Panc1 (cell line): Measurements from ENCODE around the gene VSIG1. TPM values are rescaled to one million over a fixed set of nuclear protein-coding genes. Genes with fewer than 3 reads are reported as not detected.

Source experiments
- ATAC-seq: fragments of 200-7000 bp; cut with Tn5 transposase; 2 replicates; pipeline ENCODE4 v1.9.1; 2020; ENCODE audit warnings: mild to moderate bottlenecking, moderate library complexity
- BruUV-seq: library from RNA; stranded (reverse); fragments of 400-500 nt; replicated peaks from 2 replicates; lab custom pipeline; 2021; lab: Mats Ljungman, UMichigan
- CTCF ChIA-PET: fragments of 300-600 bp; sonication (Branson Sonifier 250); formaldehyde crosslinking; loops from one replicate; lab custom pipeline; 2022; ENCODE audit warnings: antibody characterized with exemption; lab: Charles Lee
- POLR2A ChIA-PET: fragments of 300-600 bp; sonication (Branson Sonifier 250); formaldehyde crosslinking; loops from one replicate; lab custom pipeline; 2022; ENCODE audit warnings: antibody characterized with exemption; lab: Charles Lee
- DNase-seq: peaks from one replicate; pipeline ENCODE4 v3.0.0-alpha.2; 2010; ENCODE audit warnings: low read depth, low spot score
- H3K27ac ChIP-seq: 2 replicates; pipeline ENCODE4 v1.5.1; 2011; ENCODE audit warnings: mild to moderate bottlenecking, low read length, inconsistent platforms
- H3K27me3 ChIP-seq: fragments of 200-500 bp; sonication (Bioruptor generic); 2 replicates; pipeline ENCODE4 v1.6.0; 2014; ENCODE audit warnings: low read length, inconsistent platforms; ENCODE audit not compliant: control insufficient read depth, insufficient read depth
- H3K36me3 ChIP-seq: fragments of 200-500 bp; sonication (Bioruptor generic); 2 replicates; pipeline ENCODE4 v1.5.1; 2014; ENCODE audit warnings: inconsistent platforms, mild to moderate bottlenecking, low read length, moderate library complexity; ENCODE audit not compliant: control insufficient read depth, insufficient read depth
- H3K4me1 ChIP-seq: 2 replicates; pipeline ENCODE4 v1.5.1; 2011; ENCODE audit warnings: inconsistent platforms, mild to moderate bottlenecking, low read length, moderate library complexity; ENCODE audit not compliant: control insufficient read depth, insufficient read depth
- H3K4me3 ChIP-seq, 2 experiments: 2 replicates each; pipeline ENCODE4 v1.5.1; 2011 to 2012; ENCODE audit warnings: low read depth in 2 of 2, low read length in 2 of 2, mild to moderate bottlenecking in 2 of 2, inconsistent platforms in 1 of 2, moderate library complexity in 1 of 2
- H3K9me3 ChIP-seq: fragments of 200-500 bp; sonication (Bioruptor generic); 2 replicates; pipeline ENCODE4 v1.5.1; 2014; ENCODE audit warnings: low read depth, mild to moderate bottlenecking, inconsistent platforms, low read length, moderate library complexity; ENCODE audit not compliant: control insufficient read depth, insufficient read depth
- POLR2AphosphoS5 ChIP-seq: IDR thresholded peaks from 2 replicates; pipeline ENCODE4 v1.6.1; 2012; ENCODE audit warnings: mild to moderate bottlenecking, low read depth, low read length, moderate library complexity
- SIN3A ChIP-seq: IDR thresholded peaks from 2 replicates; pipeline ENCODE4 v1.6.1; 2012; ENCODE audit warnings: low read depth, mild to moderate bottlenecking, low read length, moderate library complexity, borderline replicate concordance; ENCODE audit not compliant: insufficient read depth
- TCF7L2 ChIP-seq: IDR thresholded peaks from 2 replicates; pipeline ENCODE4 v1.6.1; 2011; ENCODE audit warnings: mild to moderate bottlenecking, low read depth, low read length, inconsistent platforms
- in situ Hi-C: cut with HindIII; loops from 2 replicates; pipeline ENCODE4 v1.10.0; 2016; ENCODE audit warnings: low sequenced_read_pairs, low pct_unique_long_range_greater_than_20kb
- intact Hi-C: fragments of 100-400 bp; cut with micrococcal nuclease; formaldehyde crosslinking; loops from one replicate; pipeline ENCODE4 v1.10.0; 2022; ENCODE audit not compliant: unreplicated experiment
- total RNA-seq: library from RNA; stranded (reverse); gene quantifications from one replicate; pipeline ENCODE4 v1.2.1, GENCODE V29; 2021; ENCODE audit not compliant: unreplicated experiment
- TF ChIP-seq, protein P1 (sequence below): fragments of 450-650 bp; IDR thresholded peaks from 2 replicates; pipeline ENCODE4 v1.5.1; 2017; ENCODE audit warnings: mild to moderate bottlenecking
- TF ChIP-seq, protein P2 (sequence below), 2 experiments: IDR thresholded peaks; 2 replicates each; pipeline ENCODE4 v1.6.1; 2011 to 2012; ENCODE audit warnings: low read depth in 2 of 2, control low read depth in 1 of 2, low read length in 1 of 2, mild to moderate bottlenecking in 1 of 2, moderate library complexity in 1 of 2; ENCODE audit not compliant: insufficient read depth in 1 of 2

The VSIG1 gene
- total RNA-seq, 1 experiment from 2014 or later: not detected

DNA sequence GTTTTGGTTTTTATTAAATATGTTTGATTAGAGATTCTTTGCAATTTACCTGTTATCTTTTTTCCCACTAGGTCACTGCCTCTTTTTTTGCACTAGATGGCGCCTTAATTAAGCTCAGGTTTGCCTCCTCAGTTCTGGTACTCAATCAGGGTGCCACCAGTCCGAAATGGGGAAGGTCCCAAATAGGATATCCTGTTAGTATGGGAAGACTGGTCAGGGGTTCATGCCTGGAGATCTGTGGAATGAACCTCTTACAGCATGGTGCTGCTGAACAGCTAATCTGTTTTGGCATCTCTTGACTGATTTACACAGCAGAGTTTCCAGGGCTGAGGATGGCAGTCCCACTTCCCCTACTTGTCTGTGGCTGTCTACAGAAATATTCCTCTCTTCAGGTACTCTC, 24.2 kb upstream of the VSIG1 start:
- Histone ChIP-seq H3K9me3 (no peaks in the 10 kb centered on the region), H3K27me3 (no peaks in the 10 kb centered on the region), H3K4me3 (no peak overlapping the region), H3K27ac (no peak overlapping the region), H3K36me3 (no peaks in the 10 kb centered on the region), H3K4me1 (no peaks in the 10 kb centered on the region)
- ChIA-PET CTCF (interaction anchor here (0.7 kb wide), 2 partner anchors 11 to 243 kb away, joined by 3 read pairs; partner anchors contain the start of gene NCBP2L), POLR2A (no interaction called here)
- no peak for DNase-seq
- BruUV-seq: no TSS peak
- no peak for TF ChIP-seq POLR2AphosphoS5
- TF ChIP-seq, protein P1, sequence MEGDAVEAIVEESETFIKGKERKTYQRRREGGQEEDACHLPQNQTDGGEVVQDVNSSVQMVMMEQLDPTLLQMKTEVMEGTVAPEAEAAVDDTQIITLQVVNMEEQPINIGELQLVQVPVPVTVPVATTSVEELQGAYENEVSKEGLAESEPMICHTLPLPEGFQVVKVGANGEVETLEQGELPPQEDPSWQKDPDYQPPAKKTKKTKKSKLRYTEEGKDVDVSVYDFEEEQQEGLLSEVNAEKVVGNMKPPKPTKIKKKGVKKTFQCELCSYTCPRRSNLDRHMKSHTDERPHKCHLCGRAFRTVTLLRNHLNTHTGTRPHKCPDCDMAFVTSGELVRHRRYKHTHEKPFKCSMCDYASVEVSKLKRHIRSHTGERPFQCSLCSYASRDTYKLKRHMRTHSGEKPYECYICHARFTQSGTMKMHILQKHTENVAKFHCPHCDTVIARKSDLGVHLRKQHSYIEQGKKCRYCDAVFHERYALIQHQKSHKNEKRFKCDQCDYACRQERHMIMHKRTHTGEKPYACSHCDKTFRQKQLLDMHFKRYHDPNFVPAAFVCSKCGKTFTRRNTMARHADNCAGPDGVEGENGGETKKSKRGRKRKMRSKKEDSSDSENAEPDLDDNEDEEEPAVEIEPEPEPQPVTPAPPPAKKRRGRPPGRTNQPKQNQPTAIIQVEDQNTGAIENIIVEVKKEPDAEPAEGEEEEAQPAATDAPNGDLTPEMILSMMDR: peak; percentile 69
- TF ChIP-seq, protein P2, sequence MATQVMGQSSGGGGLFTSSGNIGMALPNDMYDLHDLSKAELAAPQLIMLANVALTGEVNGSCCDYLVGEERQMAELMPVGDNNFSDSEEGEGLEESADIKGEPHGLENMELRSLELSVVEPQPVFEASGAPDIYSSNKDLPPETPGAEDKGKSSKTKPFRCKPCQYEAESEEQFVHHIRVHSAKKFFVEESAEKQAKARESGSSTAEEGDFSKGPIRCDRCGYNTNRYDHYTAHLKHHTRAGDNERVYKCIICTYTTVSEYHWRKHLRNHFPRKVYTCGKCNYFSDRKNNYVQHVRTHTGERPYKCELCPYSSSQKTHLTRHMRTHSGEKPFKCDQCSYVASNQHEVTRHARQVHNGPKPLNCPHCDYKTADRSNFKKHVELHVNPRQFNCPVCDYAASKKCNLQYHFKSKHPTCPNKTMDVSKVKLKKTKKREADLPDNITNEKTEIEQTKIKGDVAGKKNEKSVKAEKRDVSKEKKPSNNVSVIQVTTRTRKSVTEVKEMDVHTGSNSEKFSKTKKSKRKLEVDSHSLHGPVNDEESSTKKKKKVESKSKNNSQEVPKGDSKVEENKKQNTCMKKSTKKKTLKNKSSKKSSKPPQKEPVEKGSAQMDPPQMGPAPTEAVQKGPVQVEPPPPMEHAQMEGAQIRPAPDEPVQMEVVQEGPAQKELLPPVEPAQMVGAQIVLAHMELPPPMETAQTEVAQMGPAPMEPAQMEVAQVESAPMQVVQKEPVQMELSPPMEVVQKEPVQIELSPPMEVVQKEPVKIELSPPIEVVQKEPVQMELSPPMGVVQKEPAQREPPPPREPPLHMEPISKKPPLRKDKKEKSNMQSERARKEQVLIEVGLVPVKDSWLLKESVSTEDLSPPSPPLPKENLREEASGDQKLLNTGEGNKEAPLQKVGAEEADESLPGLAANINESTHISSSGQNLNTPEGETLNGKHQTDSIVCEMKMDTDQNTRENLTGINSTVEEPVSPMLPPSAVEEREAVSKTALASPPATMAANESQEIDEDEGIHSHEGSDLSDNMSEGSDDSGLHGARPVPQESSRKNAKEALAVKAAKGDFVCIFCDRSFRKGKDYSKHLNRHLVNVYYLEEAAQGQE (IDR thresholded peaks at IDR 0.05; ENCODE audit: insufficient read depth in 1 of 2, low read depth in 2 of 2, low read length in 1 of 2): no peak
- no peak for TF ChIP-seq TCF7L2
- TF ChIP-seq SIN3A: no peak
- intact Hi-C loops: loop anchor here (1.0 kb wide), 1 partner anchor 52 kb away; no protein-coding TSS in a partner anchor
- in situ Hi-C loops: no loop called here
- peak; percentile 62 for ATAC-seq

DNA sequence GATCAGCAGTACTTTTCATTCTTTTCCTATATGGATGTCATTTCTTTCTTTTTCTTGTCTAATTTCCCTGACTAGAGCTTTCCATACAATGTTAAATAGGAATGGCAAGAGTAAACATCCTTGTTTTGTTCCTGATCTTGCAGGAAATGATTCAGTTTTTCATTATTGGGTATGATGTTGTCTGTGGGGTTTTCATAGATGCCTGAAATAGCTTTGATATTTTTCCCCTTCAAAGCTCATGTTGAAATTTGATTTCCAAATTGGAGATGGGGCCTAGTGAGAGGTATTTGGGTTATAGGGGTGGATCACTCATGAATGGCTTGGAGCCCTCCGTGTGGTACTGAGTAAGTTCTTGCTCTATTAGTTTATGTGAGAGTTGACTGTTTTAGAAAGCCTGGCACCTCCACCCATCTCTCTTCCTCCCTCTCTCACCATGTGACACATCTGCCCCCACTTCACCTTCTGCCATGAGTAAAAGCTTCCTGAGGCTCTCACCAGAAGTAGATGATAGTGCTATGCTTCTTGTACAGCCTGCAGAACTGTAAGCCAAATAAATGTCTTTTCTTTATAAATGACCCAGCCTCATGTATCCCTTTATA, 22.3 kb upstream of the VSIG1 start:
- POLR2A ChIA-PET: no interaction called here
- in situ Hi-C loops: no loop called here

More for the DNA sequence above, 22.3 kb upstream of the VSIG1 start:
- Histone ChIP-seq H3K9me3 (no peaks in the 10 kb centered on the region), H3K4me3 (no peak overlapping the region), H3K4me1 (no peaks in the 10 kb centered on the region), H3K27me3 (no peaks in the 10 kb centered on the region), H3K27ac (no peak overlapping the region), H3K36me3 (no peaks in the 10 kb centered on the region)
- BruUV-seq: no TSS peak
- ATAC-seq (no peak), DNase-seq (no peak)
- CTCF ChIA-PET: no interaction called here
- intact Hi-C loops: no loop called here
- TF ChIP-seq TCF7L2 (no peak), SIN3A (no peak), POLR2AphosphoS5 (no peak)
- TF ChIP-seq, protein P2 (IDR thresholded peaks at IDR 0.05; ENCODE audit: insufficient read depth in 1 of 2, low read depth in 2 of 2, low read length in 1 of 2): no peak
- TF ChIP-seq, protein P1: no peak
